OCI-LY3 (cell line): ENCODE results near the gene MLH3.

ENCODE experiments used
- H2AFZ ChIP-seq: fragments of 200-600, 300-600 bp; shearing (Covaris generic); 2 replicates; pipeline ENCODE4 v1.6.0; 2014; ENCODE audit warnings: antibody characterized with exemption, low read depth, low read length
- H3K27ac ChIP-seq: fragments of 200-600, 300-600 bp; sonication (generic); 2 replicates; pipeline ENCODE4 v1.5.1; 2014; ENCODE audit warnings: mild to moderate bottlenecking, low read length, moderate library complexity, mixed read lengths
- H3K27me3 ChIP-seq: fragments of 200-600, 300-600 bp; sonication (generic); 2 replicates; pipeline ENCODE4 v1.6.1; 2014; ENCODE audit warnings: low read depth, low read length, mixed read lengths
- H3K36me3 ChIP-seq: fragments of 200-600, 300-600 bp; sonication (generic); replicated peaks from 2 replicates; pipeline ENCODE3; 2014; ENCODE audit warnings: low read depth, low read length, mixed read lengths
- H3K4me1 ChIP-seq: fragments of 300-600, 200-600 bp; sonication (generic); 2 replicates; pipeline ENCODE4 v1.6.1; 2014; ENCODE audit warnings: low read length, mixed read lengths
- H3K4me2 ChIP-seq: fragments of 200-600, 300-600 bp; sonication (generic); 2 replicates; pipeline ENCODE4 v1.6.1; 2014; ENCODE audit warnings: low read length, mixed read lengths
- H3K4me3 ChIP-seq: fragments of 300-600, 200-600 bp; sonication (generic); 2 replicates; pipeline ENCODE4 v1.5.1; 2014; ENCODE audit warnings: antibody characterized with exemption, mild to moderate bottlenecking, low read length, moderate library complexity
- H3K79me2 ChIP-seq: fragments of 300-600, 200-600 bp; shearing (Covaris generic); 2 replicates; pipeline ENCODE4 v1.6.1; 2014; ENCODE audit warnings: mild to moderate bottlenecking, low read length, mixed read lengths
- H3K9ac ChIP-seq: fragments of 300-600, 200-600 bp; shearing (Covaris generic); 2 replicates; pipeline ENCODE4 v1.6.0; 2014; ENCODE audit warnings: mild to moderate bottlenecking, low read length, moderate library complexity
- H3K9me3 ChIP-seq: fragments of 200-600, 300-600 bp; shearing (Covaris generic); 2 replicates; pipeline ENCODE4 v1.6.1; 2014; ENCODE audit warnings: low read length, mixed read lengths; ENCODE audit not compliant: insufficient read depth
- H4K20me1 ChIP-seq: fragments of 200-600, 300-600 bp; sonication (generic); 2 replicates; pipeline ENCODE4 v1.6.1; 2016; ENCODE audit warnings: low read length, mixed read lengths; ENCODE audit not compliant: insufficient read depth
- CTCF ChIP-seq: fragments of 200-600, 300-600 bp; sonication (generic); IDR thresholded peaks from 2 replicates; pipeline ENCODE4 v1.5.1; 2014; ENCODE audit warnings: antibody characterized with exemption, low read length, low read depth
- EZH2phosphoT487 ChIP-seq: fragments of 200-600 bp; shearing (Covaris generic); IDR thresholded peaks from 2 replicates; pipeline ENCODE4 v1.6.1; 2018; ENCODE audit warnings: antibody characterized with exemption, mixed run types, low read depth

Gene MLH3

GRCh38 chr14:74979029-74979428 is 72.2 kb downstream of the MLH3 start:
- Histone ChIP-seq H4K20me1 (no peaks in the 10 kb centered on the region), H3K4me3 (no peak overlapping the region), H3K27me3 (no peaks in the 10 kb centered on the region), H3K9ac (no peak overlapping the region), H3K4me2 (no peak overlapping the region), H3K9me3 (no peaks in the 10 kb centered on the region), H2AFZ (no peak overlapping the region), H3K27ac (no peak overlapping the region), H3K79me2 (no peaks in the 10 kb centered on the region), H3K4me1 (no peaks in the 10 kb centered on the region), H3K36me3 (no peaks in the 10 kb centered on the region)
- TF ChIP-seq CTCF, result no peak
- no peak for TF ChIP-seq EZH2phosphoT487

GRCh38 chr14:74978416-74978947 is 72.8 kb downstream of the MLH3 start:
- H4K20me1 ChIP-seq, result no peaks in the 10 kb centered on the region
- TF ChIP-seq CTCF (no peak), EZH2phosphoT487 (no peak)
- H3K4me1 ChIP-seq, result no peaks in the 10 kb centered on the region
- H3K27ac ChIP-seq, result no peak overlapping the region
- no peak overlapping the region for H2AFZ ChIP-seq
- H3K79me2 ChIP-seq, result no peaks in the 10 kb centered on the region
- H3K36me3 ChIP-seq, result no peaks in the 10 kb centered on the region
- no peaks in the 10 kb centered on the region for H3K9me3 ChIP-seq
- H3K4me3 ChIP-seq, result no peak overlapping the region
- H3K4me2 ChIP-seq, result no peak overlapping the region
- H3K9ac ChIP-seq, result no peak overlapping the region
- no peaks in the 10 kb centered on the region for H3K27me3 ChIP-seq

GRCh38 chr14:74977901-74978385 is 73.3 kb downstream of the MLH3 start:
- no peaks in the 10 kb centered on the region for H3K9me3 ChIP-seq
- no peak overlapping the region for H3K9ac ChIP-seq
- H3K4me3 ChIP-seq, result no peak overlapping the region
- no peaks in the 10 kb centered on the region for H3K36me3 ChIP-seq
- no peak overlapping the region for H3K27ac ChIP-seq
- H3K79me2 ChIP-seq, result no peaks in the 10 kb centered on the region
- TF ChIP-seq EZH2phosphoT487, result no peak
- TF ChIP-seq CTCF, result no peak
- no peak overlapping the region for H3K4me2 ChIP-seq
- no peak overlapping the region for H2AFZ ChIP-seq
- no peaks in the 10 kb centered on the region for H3K4me1 ChIP-seq
- H4K20me1 ChIP-seq, result no peaks in the 10 kb centered on the region
- no peaks in the 10 kb centered on the region for H3K27me3 ChIP-seq

- H4K20me1 ChIP-seq, result no peaks in the 10 kb centered on the region
- H3K27me3 ChIP-seq, result no peaks in the 10 kb centered on the region
- H3K4me1 ChIP-seq, result no peaks in the 10 kb centered on the region
- no peak overlapping the region for H3K4me3 ChIP-seq
- no peak overlapping the region for H3K27ac ChIP-seq
- no peak overlapping the region for H3K9ac ChIP-seq
- no peak overlapping the region for H2AFZ ChIP-seq
- no peaks in the 10 kb centered on the region for H3K79me2 ChIP-seq
- no peaks in the 10 kb centered on the region for H3K36me3 ChIP-seq
- no peak overlapping the region for H3K4me2 ChIP-seq
- TF ChIP-seq CTCF (no peak), EZH2phosphoT487 (no peak)
- no peaks in the 10 kb centered on the region for H3K9me3 ChIP-seq
Observed at GRCh38 chr14:74977164-74977900, 73.9 kb downstream of the MLH3 start.
